ENCODE measurements around the gene ZNF595.
"Not testable (repeated sequence)": the region's sequence is repeated elsewhere in the genome, so short reads cannot be mapped to it uniquely, and the experiment has no call there.

- not testable (repeated sequence) for TF ChIP-seq POLR2AphosphoS5, CTCF (IDR thresholded peaks at IDR 0.05)
Observed at GRCh38 chr4:22882-23281, 30.2 kb upstream of the ZNF595 start.
